Endothelial cell of umbilical vein (primary cell): ENCODE data around the gene RASGEF1C. TPM values are rescaled to one million over a fixed set of nuclear protein-coding genes. Genes with fewer than 3 reads are reported as not detected.

Source experiments
- BruUV-seq: library from RNA; stranded (reverse); fragments of 400-500 nt; replicated peaks from 2 replicates; lab custom pipeline; 2021; lab: Mats Ljungman, UMichigan
- CTCF ChIA-PET: fragments of 300-600, 350-600 bp; sonication (Branson Sonifier 250); formaldehyde crosslinking; loops from one replicate; lab custom pipeline; 2021; ENCODE audit warnings: antibody characterized with exemption, inconsistent platforms; lab: Charles Lee
- POLR2A ChIA-PET: fragments of 300-600, 350-600 bp; sonication (Branson Sonifier 250); formaldehyde crosslinking; loops from one replicate; lab custom pipeline; 2021; ENCODE audit warnings: antibody characterized with exemption, inconsistent platforms; lab: Charles Lee
- DNase-seq: peaks from one replicate; pipeline ENCODE4 v3.0.0-alpha.2; 2011; ENCODE audit warnings: low read depth, low spot score
- FAIRE-seq: peaks from 2 replicates; lab custom pipeline; 2011; peaks lifted over from hg19 to GRCh38; lab: Jason Lieb, UNC
- H2AFZ ChIP-seq: 2 replicates; pipeline ENCODE4 v1.6.0; 2012; ENCODE audit warnings: low read depth, low read length, control low read depth, inconsistent platforms
- H3K27ac ChIP-seq: 2 replicates; pipeline ENCODE4 v1.5.1; 2011; ENCODE audit warnings: low read depth, mild to moderate bottlenecking, control low read depth, low read length, moderate library complexity; ENCODE audit not compliant: insufficient read depth
- H3K27me3 ChIP-seq, 2 experiments: 2 replicates each; pipeline versions ENCODE4 v1.6.0 to v1.6.1; 2011; ENCODE audit warnings: low read length in 2 of 2, mixed read lengths in 1 of 2; ENCODE audit not compliant: control insufficient read depth in 2 of 2, insufficient read depth in 2 of 2
- H3K36me3 ChIP-seq, 2 experiments: 2 replicates in 1 of 2; 3 replicates in 1 of 2; pipeline ENCODE4 v1.5.1; 2011; ENCODE audit warnings: low read length in 2 of 2, mild to moderate bottlenecking in 1 of 2, moderate library complexity in 1 of 2; ENCODE audit not compliant: control insufficient read depth in 2 of 2, insufficient read depth in 2 of 2; ENCODE audit errors: extremely low read depth in 1 of 2
- H3K4me1 ChIP-seq: 3 replicates; pipeline ENCODE4 v1.5.1; 2011; ENCODE audit warnings: mild to moderate bottlenecking, low read length; ENCODE audit not compliant: control insufficient read depth, insufficient read depth; ENCODE audit errors: extremely low read depth
- H3K4me2 ChIP-seq: 2 replicates; pipeline ENCODE4 v1.6.1; 2011; ENCODE audit warnings: low read length, control low read depth, mixed read lengths; ENCODE audit not compliant: insufficient read depth
- H3K4me3 ChIP-seq, 3 experiments: fragments of 200-600 bp in 1 of 3; sonication (generic), shearing (Covaris generic) in 1 of 3; replicated peaks in 1 of 3; 2 replicates each; pipeline ENCODE4 v1.5.1; 2011 to 2016; ENCODE audit warnings: control low read depth in 3 of 3, low read length in 3 of 3, mild to moderate bottlenecking in 2 of 3, inconsistent platforms in 1 of 3, low read depth in 1 of 3, moderate library complexity in 1 of 3; ENCODE audit not compliant: insufficient read depth in 1 of 3
- H3K79me2 ChIP-seq: 2 replicates; pipeline ENCODE4 v1.6.0; 2012; ENCODE audit warnings: low read length, inconsistent platforms; ENCODE audit not compliant: control insufficient read depth, insufficient read depth
- H3K9ac ChIP-seq: replicated peaks from 2 replicates; pipeline ENCODE3; 2011; ENCODE audit warnings: low read length, control low read depth; ENCODE audit not compliant: insufficient read depth; ENCODE audit errors: extremely low read depth
- H3K9me1 ChIP-seq: replicated peaks from 3 replicates; pipeline ENCODE4 v1.6.0; 2011; ENCODE audit warnings: mild to moderate bottlenecking, low read length; ENCODE audit not compliant: control insufficient read depth, insufficient read depth; ENCODE audit errors: extremely low read depth
- H3K9me3 ChIP-seq: replicated peaks from 2 replicates; pipeline ENCODE4 v1.5.1; 2012; ENCODE audit warnings: low read length, inconsistent platforms; ENCODE audit not compliant: control insufficient read depth, insufficient read depth
- H4K20me1 ChIP-seq: replicated peaks from 2 replicates; pipeline ENCODE3; 2011; ENCODE audit warnings: mild to moderate bottlenecking, low read length; ENCODE audit not compliant: control insufficient read depth, insufficient read depth; ENCODE audit errors: extremely low read depth
- FOS ChIP-seq: IDR thresholded peaks from 2 replicates; pipeline ENCODE4 v1.6.1; 2011; ENCODE audit warnings: mild to moderate bottlenecking, low read length, moderate library complexity, borderline replicate concordance; ENCODE audit not compliant: insufficient read depth
- GATA2 ChIP-seq: IDR thresholded peaks from 2 replicates; pipeline ENCODE4 v1.7.0; 2011; ENCODE audit warnings: low read depth, mild to moderate bottlenecking, moderate library complexity, mixed read lengths, low read length; ENCODE audit not compliant: insufficient read length, insufficient read depth
- JUN ChIP-seq: IDR thresholded peaks from 2 replicates; pipeline ENCODE4 v1.6.1; 2011; ENCODE audit warnings: borderline replicate concordance, low read depth; ENCODE audit not compliant: insufficient read length, insufficient read depth
- MAX ChIP-seq: IDR thresholded peaks from 2 replicates; pipeline ENCODE4 v1.6.1; 2011; ENCODE audit not compliant: insufficient read depth, insufficient read length
- MYC ChIP-seq: IDR thresholded peaks from one replicate; pipeline ENCODE4 v1.6.1; 2011; ENCODE audit warnings: mild to moderate bottlenecking, low read depth, low read length
- POLR2AphosphoS5 ChIP-seq: IDR thresholded peaks from 2 replicates; pipeline ENCODE4 v1.6.1; 2012; ENCODE audit warnings: low read depth, mild to moderate bottlenecking, control low read depth, low read length, moderate library complexity; ENCODE audit not compliant: insufficient read depth
- dilution Hi-C: fragments of 300-500 bp; cut with MboI; formaldehyde crosslinking; loops from one replicate; pipeline ENCODE4 v1.15.0; 2019; ENCODE audit warnings: low sequenced_read_pairs; ENCODE audit not compliant: extremely low pct_ligation_motif_present
- intact Hi-C: fragments of 100-400 bp; cut with micrococcal nuclease; formaldehyde crosslinking; loops from one replicate; pipeline ENCODE4 v1.10.0; 2022
- polyA plus RNA-seq, 4 experiments: library from polyadenylated mRNA; depleted of rRNA in 3 of 4; stranded (reverse) in 3 of 4; unstranded in 1 of 4; fragments of >200 nt; gene quantifications; 2 replicates each; pipeline versions ENCODE4 v1.2.1 to v1.2.3, GENCODE V29; 2011 to 2012; ENCODE audit warnings: missing spikeins in 1 of 4
- total RNA-seq: library from RNA; stranded (reverse); gene quantifications from 2 replicates; pipeline ENCODE4 v1.2.3, GENCODE V29; 2021

RASGEF1C gene
- total and polyA plus RNA-seq, 2 donors (not counting 3 experiments of a cell fraction or from before 2014, with no cell fraction given), result not detected

GRCh38 chr5:180129291-180130190 is 79.5 kb downstream of the RASGEF1C start:
- no peaks in the 10 kb centered on the region for H3K9me3 ChIP-seq
- H3K79me2 ChIP-seq, result no peaks in the 10 kb centered on the region
- TF ChIP-seq FOS (no peak), GATA2 (no peak), JUN (no peak), MAX (no peak), MYC (no peak)
- ChIA-PET CTCF (interaction anchor here (1.0 kb wide), 1 partner anchor 199 kb away, joined by 5 read pairs; no protein-coding TSS in a partner anchor), POLR2A (no interaction called here)
- no peak overlapping the region for H3K4me3 ChIP-seq
- no peaks in the 10 kb centered on the region for H3K27me3 ChIP-seq
- no peak overlapping the region for H3K4me2 ChIP-seq
- H3K4me1 ChIP-seq, result no peaks in the 10 kb centered on the region
- H4K20me1 ChIP-seq, result no peaks in the 10 kb centered on the region
- no TSS peak for BruUV-seq
- H3K36me3 ChIP-seq, result no peaks in the 10 kb centered on the region
- H2AFZ ChIP-seq, result no peak overlapping the region
- H3K9ac ChIP-seq, result no peak overlapping the region
- H3K9me1 ChIP-seq, result no peaks in the 10 kb centered on the region
- dilution Hi-C loops, result no loop called here
- no peak overlapping the region for H3K27ac ChIP-seq
- no peak for DNase-seq
- intact Hi-C loops, result no loop called here
- FAIRE-seq, result no peak

GRCh38 chr5:180128671-180129261 is 80.2 kb downstream of the RASGEF1C start:
- ChIA-PET POLR2A (no interaction called here), CTCF (interaction anchor here (1.0 to 4.9 kb wide), 3 partner anchors 80 to 200 kb away, joined by 5 to 36 read pairs (median 27); partner anchors contain the start of gene RASGEF1C)
- H3K27ac ChIP-seq, result no peak overlapping the region
- DNase-seq, result no peak
- no peak overlapping the region for H3K4me3 ChIP-seq
- no peak overlapping the region for H2AFZ ChIP-seq
- H3K27me3 ChIP-seq, result no peaks in the 10 kb centered on the region
- H3K79me2 ChIP-seq, result no peaks in the 10 kb centered on the region
- H3K36me3 ChIP-seq, result no peaks in the 10 kb centered on the region
- H3K9me3 ChIP-seq, result no peaks in the 10 kb centered on the region
- H3K9me1 ChIP-seq, result no peaks in the 10 kb centered on the region
- no peak overlapping the region for H3K9ac ChIP-seq
- no peaks in the 10 kb centered on the region for H3K4me1 ChIP-seq
- dilution Hi-C loops, result no loop called here
- no peaks in the 10 kb centered on the region for H4K20me1 ChIP-seq
- intact Hi-C loops, result no loop called here
- BruUV-seq, result no TSS peak
- no peak for FAIRE-seq
- TF ChIP-seq POLR2AphosphoS5, result no peak
- TF ChIP-seq JUN, result no peak
- no peak for TF ChIP-seq MAX
- no peak overlapping the region for H3K4me2 ChIP-seq
